Liver (tissue), 9 donors: Measurements from ENCODE around the gene TMEM165. TPM values are rescaled to one million over a fixed set of nuclear protein-coding genes. Genes with fewer than 3 reads are reported as not detected.
"Not testable (repeated sequence)": the region's sequence is repeated elsewhere in the genome, so short reads cannot be mapped to it uniquely, and the experiment has no call there.

Source experiments
- DNase-seq: peaks from one replicate; pipeline ENCODE4 v3.0.0-alpha.2; 2017; ENCODE audit warnings: low spot score
- H3K27ac ChIP-seq, 2 donors: one replicate each; pipeline ENCODE4 v1.7.0; 2013; ENCODE audit warnings: inconsistent platforms in 2 of 2, low read length in 2 of 2, control low read depth in 1 of 2, low read depth in 1 of 2, mild to moderate bottlenecking in 1 of 2
- H3K27me3 ChIP-seq, 4 donors: one replicate each; pipeline versions ENCODE4 v1.6.1 to v1.7.0; 2013; ENCODE audit warnings: low read length in 3 of 4, inconsistent platforms in 1 of 4, mild to moderate bottlenecking in 1 of 4, moderate library complexity in 1 of 4; ENCODE audit not compliant: control insufficient read depth in 4 of 4, insufficient read depth in 4 of 4
- H3K36me3 ChIP-seq, 4 donors: one replicate each; pipeline versions ENCODE4 v1.6.1 to v1.7.0; 2013; ENCODE audit warnings: low read length in 3 of 4, mild to moderate bottlenecking in 3 of 4, low read depth in 1 of 4, moderate library complexity in 1 of 4; ENCODE audit not compliant: control insufficient read depth in 4 of 4, insufficient read depth in 3 of 4
- H3K4me1 ChIP-seq, 4 donors: one replicate each; pipeline versions ENCODE4 v1.6.1 to v1.7.0; 2013; ENCODE audit warnings: low read length in 3 of 4, mild to moderate bottlenecking in 3 of 4, moderate library complexity in 1 of 4; ENCODE audit not compliant: control insufficient read depth in 4 of 4, insufficient read depth in 4 of 4
- H3K4me3 ChIP-seq, 3 donors: one replicate each; pipeline versions ENCODE4 v1.6.1 to v1.7.0; 2013; ENCODE audit warnings: low read length in 3 of 3, control low read depth in 1 of 3, low read depth in 1 of 3, mild to moderate bottlenecking in 1 of 3
- H3K9ac ChIP-seq, 2 donors: one replicate each; pipeline ENCODE4 v1.7.0; 2013; ENCODE audit warnings: low read length in 2 of 2, mild to moderate bottlenecking in 2 of 2, moderate library complexity in 2 of 2, control low read depth in 1 of 2, low read depth in 1 of 2
- H3K9me3 ChIP-seq, 4 donors: one replicate each; pipeline versions ENCODE4 v1.6.1 to v1.7.0; 2013; ENCODE audit warnings: low read length in 3 of 4; ENCODE audit not compliant: control insufficient read depth in 4 of 4
- ATF3 ChIP-seq: IDR thresholded peaks from 2 replicates; pipeline ENCODE4 v1.6.1; 2016; ENCODE audit warnings: antibody characterized with exemption
- CTCF ChIP-seq: fragments of 150-350 bp; IDR thresholded peaks from 2 replicates; pipeline ENCODE4 v1.5.1; 2017; ENCODE audit warnings: improper control_type of control experiment, low read depth, low read length; ENCODE audit not compliant: missing input control
- EGR1 ChIP-seq, 2 donors: IDR thresholded peaks; 2 replicates each; pipeline ENCODE4 v1.6.1; 2016 to 2018; ENCODE audit warnings: antibody characterized with exemption in 2 of 2, low read depth in 2 of 2
- FOXA2 ChIP-seq: IDR thresholded peaks from 2 replicates; pipeline ENCODE4 v1.6.1; 2016; ENCODE audit warnings: antibody characterized with exemption
- GABPA ChIP-seq, 2 donors: IDR thresholded peaks in 1 of 2; conservative IDR thresholded peaks in 1 of 2; 2 replicates each; pipeline ENCODE4 v1.6.1; 2016; ENCODE audit warnings: antibody characterized with exemption in 2 of 2, mild to moderate bottlenecking in 1 of 2, moderate library complexity in 1 of 2
- HNF4A ChIP-seq, 2 donors: conservative IDR thresholded peaks; 2 replicates each; pipeline ENCODE4 v1.6.1; 2016; ENCODE audit warnings: antibody characterized with exemption in 2 of 2, mild to moderate bottlenecking in 2 of 2
- HNF4G ChIP-seq: IDR thresholded peaks from 2 replicates; pipeline ENCODE4 v1.6.1; 2016; ENCODE audit warnings: antibody characterized with exemption
- JUND ChIP-seq, 2 donors: IDR thresholded peaks; 2 replicates each; pipeline ENCODE4 v1.6.1; 2016; ENCODE audit warnings: antibody characterized with exemption in 2 of 2
- MAX ChIP-seq: IDR thresholded peaks from 2 replicates; pipeline ENCODE4 v1.6.1; 2016; ENCODE audit warnings: antibody characterized with exemption
- NR2F2 ChIP-seq: IDR thresholded peaks from 2 replicates; pipeline ENCODE4 v1.6.1; 2016; ENCODE audit warnings: antibody characterized with exemption
- RAD21 ChIP-seq, 2 donors: IDR thresholded peaks; 2 replicates each; pipeline ENCODE4 v1.6.1; 2016; ENCODE audit warnings: antibody characterized with exemption in 2 of 2, mild to moderate bottlenecking in 2 of 2
- REST ChIP-seq: IDR thresholded peaks from 2 replicates; pipeline ENCODE4 v1.6.1; 2016; ENCODE audit warnings: antibody characterized with exemption, mild to moderate bottlenecking
- RXRA ChIP-seq, 2 donors: IDR thresholded peaks; 2 replicates each; pipeline ENCODE4 v1.6.1; 2017 to 2018; ENCODE audit warnings: antibody characterized with exemption in 2 of 2, mild to moderate bottlenecking in 1 of 2
- WGBS: extraction: QIAGEN DNeasy Blood & Tissue Kit; methylation state at CpG from one replicate; pipeline ENCODE4 v1.1.7; 2013; 5-methylcytosine and 5-hydroxymethylcytosine counted together
- polyA plus RNA-seq, 2 donors: library from polyadenylated mRNA; stranded (reverse) in 1 of 2; unstranded in 1 of 2; fragments of 200-250 nt in 1 of 2; fragments of >200 nt in 1 of 2; fragmentation: Nextera tagmentation in 1 of 2; extraction: Ambion mirVana in 1 of 2; gene quantifications; one replicate each; pipeline versions ENCODE4 v1.2.1 to v1.2.3, GENCODE V29; 2013 to 2015
- total RNA-seq, 2 donors: library from RNA; depleted of rRNA; stranded (reverse); fragments of >200 nt; gene quantifications; one replicate each; pipeline ENCODE4 v1.2.3, GENCODE V29; 2014
- donor health status: healthy.
- donor health status: healthy.
- donor health status: healthy.
- donor health status: healthy.
- donor health status: healthy.

The TMEM165 gene
- total and polyA plus RNA-seq, 4 donors: 16.4 to 42.1 (median 29.1) TPM

DNA sequence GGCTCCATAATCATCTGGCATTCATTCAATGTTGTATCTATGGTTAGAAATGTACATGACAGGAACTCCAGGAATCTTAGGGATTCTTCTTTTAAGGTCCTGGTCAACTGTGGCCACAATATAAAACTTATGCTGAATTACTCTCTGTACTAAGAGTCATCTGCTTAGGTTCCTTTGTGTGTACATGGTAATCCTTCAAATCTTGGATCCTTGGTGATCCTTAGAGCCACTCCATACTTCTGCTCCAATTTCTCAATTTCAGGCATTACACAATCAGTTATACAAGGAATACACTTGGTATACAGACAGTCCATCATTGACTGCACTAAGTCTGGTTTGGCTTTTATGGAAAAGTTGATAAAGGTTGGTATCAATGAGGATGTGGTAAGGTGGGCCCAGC is 43.9 kb upstream of the TMEM165 start:
- no peak for DNase-seq
- H3K4me1 ChIP-seq: peaks cover 0 to 6% (median 5%) of the 10 kb centered on the region in 4 donors
- H3K4me3 ChIP-seq: no peak overlapping the region
- no peak overlapping the region for H3K9ac ChIP-seq
- no peaks in the 10 kb centered on the region for H3K36me3 ChIP-seq
- TF ChIP-seq EGR1 (IDR thresholded peaks at IDR 0.05; ENCODE audit: low read depth in 2 of 2): no peak
- no peak for TF ChIP-seq HNF4A (conservative IDR thresholded peaks at IDR 0.05)
- TF ChIP-seq NR2F2: no peak
- TF ChIP-seq GABPA (IDR thresholded peaks at IDR 0.05 in 1 of 2, conservative IDR thresholded peaks at IDR 0.05 in 1 of 2): no peak
- no peak for TF ChIP-seq RXRA (IDR thresholded peaks at IDR 0.05)
- no peak for TF ChIP-seq JUND (IDR thresholded peaks at IDR 0.05)
- H3K9me3 ChIP-seq: no peaks in the 10 kb centered on the region
- no peak overlapping the region for H3K27ac ChIP-seq
- no peaks in the 10 kb centered on the region for H3K27me3 ChIP-seq

DNA sequence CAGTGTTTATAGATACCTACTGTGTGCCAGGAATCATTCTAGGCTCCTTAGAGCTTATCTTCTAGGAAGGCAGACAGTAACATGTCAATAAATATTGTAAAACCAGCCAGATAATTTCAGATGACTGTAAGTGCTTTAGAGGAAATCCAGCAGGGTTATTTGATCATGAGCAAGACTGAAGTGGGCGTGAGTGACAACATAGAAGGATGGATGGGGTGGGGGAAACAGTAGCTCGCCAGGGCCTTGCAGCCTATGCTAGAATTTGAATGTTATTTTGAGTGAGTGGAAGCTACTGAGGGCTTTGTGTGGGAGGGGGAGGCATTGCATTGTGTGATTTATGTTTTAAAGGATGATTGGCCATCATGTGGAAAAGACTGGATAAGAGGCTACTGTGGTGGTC is 43.0 kb upstream of the TMEM165 start:
- no peaks in the 10 kb centered on the region for H3K9me3 ChIP-seq
- no peak for DNase-seq
- H3K27me3 ChIP-seq: no peaks in the 10 kb centered on the region
- no peak overlapping the region for H3K4me3 ChIP-seq
- H3K27ac ChIP-seq: no peak overlapping the region
- no peaks in the 10 kb centered on the region for H3K36me3 ChIP-seq
- 96% methylated on average over 2 of the region's 2 CpGs for WGBS
- no peak overlapping the region for H3K9ac ChIP-seq
- no peaks in the 10 kb centered on the region for H3K4me1 ChIP-seq
- TF ChIP-seq GABPA (IDR thresholded peaks at IDR 0.05 in 1 of 2, conservative IDR thresholded peaks at IDR 0.05 in 1 of 2) (no peak), RAD21 (IDR thresholded peaks at IDR 0.05) (no peak), CTCF (no peak), JUND (IDR thresholded peaks at IDR 0.05) (no peak), HNF4G (no peak), ATF3 (no peak)

DNA sequence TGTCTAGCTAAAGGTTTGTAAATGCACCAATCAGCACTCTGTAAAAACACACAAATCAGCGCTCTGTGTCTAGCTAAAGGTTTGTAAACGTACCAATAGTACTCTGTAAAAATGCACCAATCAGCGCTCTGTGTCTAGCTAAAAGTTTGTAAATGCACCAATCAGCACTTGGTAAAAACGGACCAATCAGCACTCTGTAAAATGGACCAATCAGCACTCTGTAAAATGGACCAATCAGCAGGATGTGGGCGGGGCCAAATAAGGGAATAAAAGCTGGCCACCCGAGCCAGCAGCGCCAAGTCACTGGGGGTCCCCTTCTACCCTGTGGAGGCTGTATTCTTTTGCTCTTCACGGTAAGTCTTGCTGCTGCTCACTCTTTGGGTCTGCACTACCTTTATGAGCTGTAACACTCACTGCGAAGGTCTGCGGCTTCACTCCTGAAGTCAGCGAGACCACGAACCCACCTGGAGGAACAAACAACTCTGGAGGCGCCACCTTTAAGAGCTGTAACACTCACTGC is 42.5 kb upstream of the TMEM165 start:
- not testable (repeated sequence) for H3K9me3 ChIP-seq, H3K4me3 ChIP-seq, H3K27me3 ChIP-seq, H3K36me3 ChIP-seq, H3K9ac ChIP-seq, DNase-seq, H3K4me1 ChIP-seq, H3K27ac ChIP-seq
- WGBS: 96% methylated on average over 13 of the region's 13 CpGs

DNA sequence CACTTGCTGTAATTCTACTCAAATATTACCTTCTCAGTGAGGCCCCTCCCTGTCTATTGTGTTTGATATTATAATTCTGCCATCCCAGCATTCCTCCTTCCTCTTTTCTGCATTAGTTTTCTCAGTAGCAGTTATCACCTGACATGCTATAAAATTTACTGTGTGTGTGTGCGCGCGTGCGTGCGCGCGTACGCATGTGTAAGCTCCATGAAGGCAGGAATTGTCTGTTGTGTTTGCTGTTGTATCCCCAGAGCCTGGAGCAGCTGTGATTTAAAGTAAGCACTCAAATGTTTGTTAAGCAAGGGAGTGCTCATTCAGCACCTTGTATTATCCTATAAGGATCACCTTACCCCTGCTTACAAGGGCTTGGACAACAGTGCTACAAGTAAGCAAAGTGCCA is 41.1 kb upstream of the TMEM165 start:
- H3K9ac ChIP-seq: no peak overlapping the region
- TF ChIP-seq NR2F2 (no peak), RAD21 (IDR thresholded peaks at IDR 0.05) (no peak), REST (no peak), CTCF (no peak), FOXA2 (no peak), MAX (no peak), JUND (IDR thresholded peaks at IDR 0.05) (no peak)
- no peak overlapping the region for H3K4me3 ChIP-seq
- no peaks in the 10 kb centered on the region for H3K36me3 ChIP-seq
- H3K27me3 ChIP-seq: no peaks in the 10 kb centered on the region
- H3K9me3 ChIP-seq: no peaks in the 10 kb centered on the region
- H3K4me1 ChIP-seq: no peaks in the 10 kb centered on the region
- no peak overlapping the region for H3K27ac ChIP-seq
- no peak for DNase-seq
- WGBS: 99% methylated on average over 8 of the region's 8 CpGs
